Left ventricle myocardium inferior (tissue), 1 donor: ENCODE measurements around the gene ATF5. TPM values are rescaled to one million over a fixed set of nuclear protein-coding genes. Genes with fewer than 3 reads are reported as not detected.

Experiments
- DNase-seq: peaks from one replicate; pipeline ENCODE4 v3.0.0-alpha.2; 2020
- H3K27ac ChIP-seq: fragments of 200-600 bp; replicated peaks from 2 replicates; pipeline ENCODE4 v1.8.0; 2021
- H3K27me3 ChIP-seq: fragments of 200-600 bp; 2 replicates; pipeline ENCODE4 v1.8.0; 2021; ENCODE audit warnings: low read depth
- H3K36me3 ChIP-seq: fragments of 200-600 bp; 2 replicates; pipeline ENCODE4 v1.8.0; 2021
- H3K4me1 ChIP-seq: fragments of 200-600 bp; 2 replicates; pipeline ENCODE4 v1.8.0; 2021
- H3K4me3 ChIP-seq: fragments of 200-600 bp; 2 replicates; pipeline ENCODE4 v1.8.0; 2021; ENCODE audit warnings: mild to moderate bottlenecking, moderate library complexity
- H3K9me3 ChIP-seq: fragments of 200-600 bp; replicated peaks from 2 replicates; pipeline ENCODE4 v1.8.0; 2021
- CTCF ChIP-seq: fragments of 200-600 bp; IDR thresholded peaks from 2 replicates; pipeline ENCODE4 v1.8.0; 2021; ENCODE audit warnings: antibody characterized with exemption, mild to moderate bottlenecking, borderline replicate concordance
- intact Hi-C: fragments of 100-400 bp; cut with micrococcal nuclease; formaldehyde crosslinking; loops from one replicate; pipeline ENCODE4 v1.11.0; 2022
- total RNA-seq: library from RNA; stranded (reverse); fragmentation: NEBNext Ultra II Directional; extraction: Animal tissue kit (Norgen Biotek cat#: 25700); gene quantifications from one replicate; pipeline ENCODE4 v1.2.1, GENCODE V29; 2021
- donor health status: DM: no; HTN: yes; CAD: no; lungs with severe emphysema.

The ATF5 gene
- total RNA-seq, 1 donor from 2014 or later, result 8.6 TPM

DNA sequence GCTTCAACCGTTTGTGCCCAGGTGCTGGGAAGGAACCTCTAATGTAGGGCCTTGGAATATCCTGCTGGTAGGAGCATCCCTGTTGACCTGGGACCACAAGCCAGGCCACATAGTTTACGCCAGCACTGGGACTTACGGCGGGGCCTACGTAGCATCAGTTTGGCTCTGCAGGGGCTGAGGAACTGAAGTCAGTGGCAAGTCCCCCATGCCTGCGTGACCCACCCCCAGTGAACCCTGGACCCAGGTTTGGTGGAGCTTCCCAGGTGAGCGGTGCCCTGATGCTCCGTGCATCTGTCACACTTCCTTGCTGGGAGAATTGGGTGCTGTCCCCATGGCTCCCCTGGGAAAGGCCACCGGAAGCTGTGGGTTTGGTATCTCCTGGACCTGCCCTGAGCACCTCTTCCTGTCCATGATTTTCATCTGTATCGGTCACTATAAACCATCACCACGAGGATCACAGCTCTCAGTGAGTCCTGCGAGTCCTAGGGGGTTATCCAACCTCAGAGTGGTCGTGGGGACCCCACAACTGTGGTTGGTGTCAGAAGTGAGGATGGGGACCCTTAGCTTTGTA is 22.0 kb downstream of the ATF5 start:
- TF ChIP-seq CTCF, result no peak
- Histone ChIP-seq H3K4me3 (no peak overlapping the region), H3K36me3 (no peaks in the 10 kb centered on the region), H3K27me3 (peaks cover 50% of the 10 kb centered on the region), H3K4me1 (peaks cover 24% of the 10 kb centered on the region), H3K9me3 (no peaks in the 10 kb centered on the region), H3K27ac (no peak overlapping the region)
- no peak for DNase-seq
- intact Hi-C loops, result no loop called here

DNA sequence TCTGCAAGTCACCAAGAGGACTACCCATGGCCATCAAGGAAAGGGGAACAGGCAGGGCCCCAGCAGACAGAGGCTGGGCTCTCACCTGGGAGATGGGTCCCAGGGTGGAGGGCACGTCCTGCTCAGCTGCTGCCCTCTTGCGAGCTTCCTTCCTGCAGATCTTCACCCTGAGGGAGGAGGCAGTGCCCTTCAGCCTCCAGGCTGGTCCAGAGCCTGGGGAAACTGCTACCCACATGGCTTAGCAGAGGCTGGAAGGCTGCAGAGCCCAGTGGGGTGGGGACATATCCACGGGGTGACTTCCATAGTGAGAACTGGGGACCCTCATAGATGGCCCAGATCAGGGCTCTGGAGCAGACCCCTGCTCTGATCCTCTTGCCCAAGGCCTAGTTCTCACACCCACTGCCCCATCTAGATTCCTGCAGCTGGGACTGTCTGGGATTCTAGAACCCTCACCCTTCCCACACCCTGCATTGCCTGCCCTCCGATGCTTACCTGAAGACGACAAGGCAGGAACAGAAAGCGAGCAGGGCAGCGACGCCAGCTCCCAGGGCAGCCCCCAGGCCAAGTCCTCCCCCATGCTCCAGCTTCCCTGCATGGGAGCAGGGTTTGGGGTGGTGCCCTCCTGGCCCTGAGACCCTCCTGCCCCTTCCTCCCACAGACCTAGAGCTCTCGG is 22.9 kb downstream of the ATF5 start:
- H3K9me3 ChIP-seq, result no peaks in the 10 kb centered on the region
- peaks cover 29% of the 10 kb centered on the region for H3K4me1 ChIP-seq
- peaks cover 44% of the 10 kb centered on the region for H3K27me3 ChIP-seq
- no peak overlapping the region for H3K27ac ChIP-seq
- no peak for DNase-seq
- no peak overlapping the region for H3K4me3 ChIP-seq
- intact Hi-C loops, result no loop called here
- TF ChIP-seq CTCF, result no peak
- no peaks in the 10 kb centered on the region for H3K36me3 ChIP-seq

- intact Hi-C loops, result no loop called here
- no peak for TF ChIP-seq CTCF
These were observed 23.5 kb downstream of the ATF5 start for GRCh38 chr19:49952479-49952836.

GRCh38 chr19:49952906-49953305 is 23.9 kb downstream of the ATF5 start:
- no peaks in the 10 kb centered on the region for H3K36me3 ChIP-seq
- H3K9me3 ChIP-seq, result no peaks in the 10 kb centered on the region
- DNase-seq, result no peak
- H3K27me3 ChIP-seq, result peaks cover 39% of the 10 kb centered on the region
- TF ChIP-seq CTCF, result no peak
- no peak overlapping the region for H3K27ac ChIP-seq
- H3K4me3 ChIP-seq, result no peak overlapping the region
- intact Hi-C loops, result no loop called here
- peaks cover 29% of the 10 kb centered on the region for H3K4me1 ChIP-seq

More at GRCh38 chr19:49952479-49952836, 23.5 kb downstream of the ATF5 start:
- no peak overlapping the region for H3K4me3 ChIP-seq
- H3K27ac ChIP-seq, result no peak overlapping the region
- no peaks in the 10 kb centered on the region for H3K36me3 ChIP-seq
- DNase-seq, result no peak
- no peaks in the 10 kb centered on the region for H3K9me3 ChIP-seq
- peaks cover 29% of the 10 kb centered on the region for H3K4me1 ChIP-seq
- peaks cover 39% of the 10 kb centered on the region for H3K27me3 ChIP-seq

GRCh38 chr19:49953416-49953815 is 24.4 kb downstream of the ATF5 start:
- TF ChIP-seq CTCF, result no peak
- intact Hi-C loops, result no loop called here
- Histone ChIP-seq H3K9me3 (no peaks in the 10 kb centered on the region), H3K4me1 (peaks cover 29% of the 10 kb centered on the region), H3K27ac (peak overlapping the region; percentile 23), H3K36me3 (no peaks in the 10 kb centered on the region), H3K4me3 (no peak overlapping the region), H3K27me3 (peaks cover 39% of the 10 kb centered on the region)
- DNase-seq, result no peak
